T-helper 1 cell treated with Interleukin-12 subunit alpha and Interleukin-12 subunit beta and Interleukin-4 antibody, amounts not matched to agents 30 ng/mL and 1 ng/mL, for 36 hours (primary cell): ENCODE measurements around the gene CRYGS. TPM values are rescaled to one million over a fixed set of nuclear protein-coding genes. Genes with fewer than 3 reads are reported as not detected.
"Not testable (repeated sequence)": the region's sequence is repeated elsewhere in the genome, so short reads cannot be mapped to it uniquely, and the experiment has no call there.

Experiments used
- intact Hi-C: fragments of 100-400 bp; cut with micrococcal nuclease; formaldehyde crosslinking; loops from one replicate; pipeline ENCODE4 v1.15.1; 2024
- total RNA-seq: library from RNA; stranded (reverse); gene quantifications from 2 replicates; pipeline ENCODE4 v1.2.3, GENCODE V29; 2022

Gene CRYGS
- total RNA-seq, 1 donor from 2014 or later = 4.7 TPM

DNA sequence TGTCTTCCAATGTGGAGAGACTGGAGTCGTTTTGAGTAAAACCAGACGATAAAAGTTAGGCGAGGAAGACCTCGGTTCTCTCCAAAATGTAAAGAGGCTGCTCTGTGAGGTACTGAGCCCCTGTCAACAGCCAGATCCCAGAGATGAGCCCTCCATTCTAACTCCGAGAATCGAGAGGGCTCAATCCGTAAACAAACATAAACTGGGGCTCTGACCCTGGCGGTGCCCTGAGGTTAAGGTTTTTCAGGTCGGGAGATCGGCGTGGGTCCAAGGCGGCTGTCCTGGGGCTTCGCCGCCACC lies 22.5 kb upstream of the CRYGS start:
- intact Hi-C loops = loop anchor here (1.0 to 10.0 kb wide), 7 partner anchors 26 to 1282 kb away; partner anchors contain the start of genes RFC4 and SENP2

- intact Hi-C loops = loop anchor here (10.0 kb wide), 1 partner anchor 1280 kb away; no protein-coding TSS in a partner anchor
These were observed 20.4 kb upstream of the CRYGS start for GRCh38 chr3:186564586-186564985.

- intact Hi-C loops = no loop called here
These were observed 8.3 kb upstream of the CRYGS start for GRCh38 chr3:186552408-186553031.

- intact Hi-C loops = no loop called here
These were observed 7.2 kb upstream of the CRYGS start for GRCh38 chr3:186551387-186551786.

DNA sequence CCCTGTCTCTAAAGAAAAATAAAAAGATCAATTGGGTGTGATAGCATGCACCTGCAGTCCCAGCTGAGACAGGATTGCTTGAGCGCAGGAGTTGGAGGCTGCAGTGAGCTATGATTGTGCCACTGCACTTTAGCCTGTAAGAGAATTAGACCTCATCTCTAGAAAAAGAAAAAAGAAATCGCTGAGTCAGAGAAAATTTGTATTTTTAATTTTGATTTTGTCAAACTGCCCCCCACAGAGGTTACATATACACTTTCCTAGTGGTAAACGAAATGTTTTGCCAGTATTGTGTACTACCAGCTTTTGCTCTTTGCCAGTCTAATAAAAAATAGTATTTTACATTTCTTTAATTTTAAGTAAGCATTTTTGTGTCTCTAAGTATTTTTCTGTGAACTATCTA lies 5.3 kb upstream of the CRYGS start:
- intact Hi-C loops = loop anchor here (10.0 kb wide), 1 partner anchor 725 kb away; the partner anchor contains the start of gene IGF2BP2

DNA sequence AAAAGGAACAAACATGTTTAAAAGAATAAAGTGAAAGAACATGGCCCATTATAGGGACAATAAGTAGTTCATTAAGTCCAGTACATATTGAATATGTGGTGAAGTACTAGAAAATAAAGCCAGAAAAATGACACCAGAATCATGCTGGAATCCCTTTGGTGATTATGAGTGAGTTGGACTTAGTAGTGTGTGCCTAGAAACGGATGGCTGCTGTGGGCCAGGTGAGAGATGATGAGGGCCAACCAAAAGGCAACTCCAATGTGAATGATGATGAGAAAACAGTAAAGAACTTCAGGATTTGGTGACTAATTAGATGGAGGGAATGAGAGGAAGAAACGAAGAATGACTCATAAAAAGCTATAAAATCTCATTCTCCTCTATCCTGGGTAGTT lies 3.3 kb downstream of the CRYGS start:
- intact Hi-C loops = loop anchor here (1.0 to 10.0 kb wide), 14 partner anchors 26 to 881 kb away; partner anchors contain the start of genes DGKG, ETV5, IGF2BP2 and TBCCD1

GRCh38 chr3:186540221-186540834 lies 3.9 kb downstream of the CRYGS start:
- intact Hi-C loops = loop anchor here (1.0 to 10.0 kb wide), 14 partner anchors 26 to 880 kb away; partner anchors contain the start of genes DGKG, ETV5, IGF2BP2 and TBCCD1

- intact Hi-C loops = no loop called here
These were observed 5.4 kb downstream of the CRYGS start for GRCh38 chr3:186538779-186539178.

DNA sequence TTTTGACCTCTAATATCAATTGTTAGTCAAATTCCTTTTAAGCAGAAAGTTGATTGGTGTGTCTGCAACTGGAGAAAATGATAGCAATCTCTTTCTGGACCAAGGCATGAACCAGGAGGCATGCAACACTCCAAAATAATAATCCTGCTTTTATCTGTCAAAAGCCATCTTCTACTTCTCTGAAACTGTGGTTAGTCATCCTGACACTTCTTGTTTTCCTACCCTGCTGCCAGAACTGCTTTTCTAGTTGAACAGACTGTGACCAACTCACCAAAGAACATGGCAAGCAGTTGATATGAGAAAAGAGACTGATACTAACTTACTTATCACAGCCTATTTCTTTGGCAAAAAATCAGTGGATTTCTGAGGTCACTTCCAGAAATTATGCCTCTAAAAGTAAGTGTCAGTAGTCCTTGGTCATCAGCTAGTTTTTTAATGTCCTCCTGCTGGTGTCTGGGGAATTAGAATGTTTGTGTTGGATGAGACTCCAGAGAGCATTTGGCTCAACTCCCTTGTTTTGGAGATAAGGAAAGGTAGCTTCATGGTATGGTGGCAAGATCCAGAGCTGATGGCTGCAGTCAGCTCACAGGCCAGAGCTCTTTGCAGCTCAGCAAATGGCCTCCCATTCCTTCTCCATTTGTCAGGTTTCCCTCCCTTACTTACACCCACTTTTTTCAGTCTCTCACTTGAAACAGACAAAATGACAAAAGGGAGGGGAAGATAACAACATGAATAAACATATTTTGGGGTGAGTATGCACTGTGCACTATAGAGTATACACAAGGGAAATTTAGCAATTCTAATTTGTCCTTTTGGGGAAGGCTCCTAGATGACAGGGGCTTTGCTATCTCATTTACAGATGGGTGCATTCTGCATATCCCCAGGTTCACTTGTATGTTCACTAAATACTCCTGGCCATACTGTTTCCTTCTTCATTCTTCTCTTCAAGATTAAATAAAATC lies 7.0 kb downstream of the CRYGS start:
- intact Hi-C loops = no loop called here

DNA sequence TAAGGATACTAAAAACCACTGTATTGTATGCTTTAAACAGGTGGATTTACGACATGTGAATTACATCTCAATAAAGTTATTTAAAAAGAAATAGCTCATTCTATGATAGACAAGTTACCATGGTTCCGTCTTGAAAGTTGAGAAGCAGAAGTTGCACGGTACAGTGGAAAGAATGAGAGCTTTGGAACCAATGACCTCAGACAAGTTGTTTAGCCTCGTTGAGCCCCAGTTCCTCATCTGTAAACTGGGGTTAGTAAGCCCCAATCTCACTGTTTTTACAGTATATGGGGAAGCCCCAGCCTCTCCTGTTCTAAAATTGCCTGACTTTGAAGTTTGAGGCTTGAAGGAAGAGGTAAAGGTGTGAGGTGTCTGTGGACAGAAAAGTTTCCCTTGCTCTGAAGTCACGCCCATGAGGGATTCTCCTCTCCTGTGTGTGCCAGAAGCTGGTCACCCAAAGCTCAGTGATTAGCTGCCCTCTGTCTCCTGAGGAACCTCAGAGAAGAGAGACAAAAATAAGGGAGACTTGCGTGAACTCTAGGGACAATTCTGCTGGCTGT lies 10.0 kb downstream of the CRYGS start:
- intact Hi-C loops = loop anchor here (1.0 kb wide), 4 partner anchors 15 to 596 kb away; partner anchors contain the start of genes DNAJB11 and TRA2B

GRCh38 chr3:186532598-186533072 lies 11.5 kb downstream of the CRYGS start:
- intact Hi-C loops = no loop called here

DNA sequence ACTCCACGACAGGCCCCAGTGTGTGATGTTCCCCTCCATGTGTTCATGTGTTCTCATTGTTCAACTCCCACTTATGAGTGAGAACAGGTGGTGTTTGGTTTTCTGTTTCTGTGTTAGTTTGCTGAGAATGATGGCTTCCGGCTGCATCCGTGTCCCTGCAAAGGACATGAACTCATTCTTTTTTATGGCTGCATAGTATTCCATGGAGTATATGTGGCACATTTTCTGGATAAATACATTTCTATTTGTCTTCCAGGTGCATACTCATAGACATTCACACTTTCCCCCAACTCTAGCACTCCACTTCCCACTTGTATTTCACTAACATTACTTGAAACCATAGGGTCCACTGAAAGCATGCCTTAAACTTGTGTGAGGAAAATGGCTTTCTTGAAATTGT lies 12.5 kb downstream of the CRYGS start:
- intact Hi-C loops = not testable (repeated sequence)

GRCh38 chr3:186530415-186530814 lies 13.8 kb downstream of the CRYGS start:
- intact Hi-C loops = no loop called here

GRCh38 chr3:186529201-186529999 lies 14.8 kb downstream of the CRYGS start:
- intact Hi-C loops = no loop called here

DNA sequence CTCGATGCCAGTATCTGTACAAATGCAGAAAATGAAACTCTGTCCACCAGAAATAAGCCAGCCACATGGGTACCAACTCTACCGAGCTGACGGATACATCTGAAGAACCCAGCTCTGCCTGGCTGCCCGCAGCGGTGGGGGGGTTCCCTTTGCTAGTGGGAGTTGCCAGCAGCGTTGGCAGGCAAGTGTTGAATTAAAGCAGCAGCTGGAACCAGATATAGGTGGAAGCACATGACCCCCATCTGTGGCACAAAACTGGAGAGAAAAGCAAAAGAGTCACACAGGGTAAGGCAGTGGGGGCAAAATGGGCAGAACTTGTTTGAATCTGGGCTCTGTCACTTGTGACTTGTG lies 17.9 kb downstream of the CRYGS start:
- intact Hi-C loops = no loop called here

- intact Hi-C loops = no loop called here
These were observed 18.6 kb downstream of the CRYGS start for GRCh38 chr3:186525369-186526255.

DNA sequence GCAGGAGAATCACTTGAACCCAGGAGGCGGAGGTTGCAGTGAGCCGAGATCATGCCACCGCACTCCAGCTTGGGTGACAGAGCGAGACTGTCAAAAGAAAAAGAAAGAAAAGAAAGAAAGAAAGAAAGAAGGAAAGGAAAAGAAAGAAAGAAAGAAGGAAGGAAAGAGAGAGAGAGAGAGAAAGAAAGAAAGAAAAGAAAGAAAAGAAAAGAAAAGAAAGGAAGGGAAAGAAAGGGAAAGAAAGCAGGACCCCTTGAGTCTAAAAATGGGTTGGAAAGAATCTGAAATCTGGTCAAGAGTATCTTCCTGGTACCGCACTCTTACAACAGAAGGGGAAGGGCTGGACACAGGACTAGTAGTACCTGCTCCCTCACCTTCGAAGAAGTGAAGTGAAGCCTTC lies 19.6 kb downstream of the CRYGS start:
- intact Hi-C loops = no loop called here

- intact Hi-C loops = no loop called here
These were observed 20.7 kb downstream of the CRYGS start for GRCh38 chr3:186523434-186523833.

GRCh38 chr3:186523022-186523421 lies 21.2 kb downstream of the CRYGS start:
- intact Hi-C loops = no loop called here
